H1 (cell line): ENCODE data around the gene AFF1. TPM values are rescaled to one million over a fixed set of nuclear protein-coding genes. Genes with fewer than 3 reads are reported as not detected.

Experiments
- BCL11A ChIP-seq, 2 experiments: IDR thresholded peaks; one replicate each; pipeline ENCODE4 v1.6.1; 2011; ENCODE audit warnings: low read depth in 2 of 2, low read length in 2 of 2, mild to moderate bottlenecking in 2 of 2
- CBX5 ChIP-seq: fragments of 300-800, 300-1000 bp; sonication (generic); IDR thresholded peaks from 2 replicates; pipeline ENCODE4 v1.7.1; 2016; ENCODE audit warnings: antibody characterized with exemption, low read length, low read depth
- CHD7 ChIP-seq: fragments of 300-600 bp; sonication (generic); IDR thresholded peaks from 2 replicates; pipeline ENCODE4 v1.7.1; 2012; ENCODE audit warnings: low read length, moderate library complexity, mild to moderate bottlenecking, inconsistent platforms; ENCODE audit not compliant: insufficient replicate concordance
- EP300 ChIP-seq, 2 experiments: IDR thresholded peaks; 1 replicate in 1 of 2; 2 replicates in 1 of 2; pipeline ENCODE4 v1.6.1; 2011 to 2012; ENCODE audit warnings: low read depth in 2 of 2, low read length in 2 of 2, mild to moderate bottlenecking in 2 of 2, borderline replicate concordance in 1 of 2, inconsistent platforms in 1 of 2, moderate library complexity in 1 of 2
- POLR2A ChIP-seq, 2 experiments: IDR thresholded peaks; 1 replicate in 1 of 2; 2 replicates in 1 of 2; pipeline ENCODE4 v1.6.1; 2011; ENCODE audit warnings: low read depth in 2 of 2, low read length in 2 of 2, mild to moderate bottlenecking in 2 of 2; ENCODE audit errors: control extremely low read depth in 1 of 2
- RNF2 ChIP-seq: fragments of 200-900, 300-1000 bp; sonication (generic); IDR thresholded peaks from 2 replicates; pipeline ENCODE4 v1.7.1; 2016; ENCODE audit warnings: borderline replicate concordance, low read depth, mild to moderate bottlenecking, antibody characterized with exemption, low read length; ENCODE audit not compliant: poor library complexity, severe bottlenecking; ENCODE audit errors: missing control alignments
- SUZ12 ChIP-seq: fragments of 200-600 bp; sonication (generic); IDR thresholded peaks from 2 replicates; pipeline ENCODE4 v1.6.1; 2012; ENCODE audit warnings: mild to moderate bottlenecking, inconsistent platforms, low read length, moderate library complexity, mixed read lengths
- TBP ChIP-seq: IDR thresholded peaks from 2 replicates; pipeline ENCODE4 v1.6.1; 2011; ENCODE audit warnings: low read depth, low read length, improper control_type of control experiment
- USF2 ChIP-seq: IDR thresholded peaks from 2 replicates; pipeline ENCODE4 v1.6.1; 2011; ENCODE audit warnings: low read length, improper control_type of control experiment
- polyA plus RNA-seq, 7 experiments: library from polyadenylated mRNA; depleted of rRNA in 3 of 7; stranded (reverse) in 5 of 7; unstranded in 2 of 7; fragments of >200 nt in 5 of 7; fragments of 200-250 nt in 2 of 7; gene quantifications; 1 replicate in 5 of 7; 2 replicates in 1 of 7; 4 replicates in 1 of 7; pipeline versions ENCODE4 v1.2.1 to v1.2.3, GENCODE V29; 2011 to 2013; ENCODE audit warnings: missing spikeins in 2 of 7, mixed read lengths in 2 of 7
- total RNA-seq: library from RNA; stranded (reverse); fragmentation: NEBNext Ultra II Directional; extraction: Animal tissue kit (Norgen Biotek cat#: 25700); gene quantifications from 2 replicates; pipeline ENCODE4 v1.2.1, GENCODE V29; 2021

Gene AFF1
- total and polyA plus RNA-seq, 2 of the 8 experiments (the other 6 are each of a cell fraction or from before 2014, with no cell fraction given): 14.8 to 85.5 TPM

- TF ChIP-seq CHD7: no peak
- TF ChIP-seq POLR2A (IDR thresholded peaks at IDR 0.05; ENCODE audit: control extremely low read depth in 1 of 2, low read depth in 2 of 2, low read length in 2 of 2): no peak
- TF ChIP-seq TBP: no peak
- no peak for TF ChIP-seq SUZ12
- TF ChIP-seq RNF2: no peak
- TF ChIP-seq EP300 (IDR thresholded peaks at IDR 0.05; ENCODE audit: borderline replicate concordance in 1 of 2, low read depth in 2 of 2, low read length in 2 of 2): no peak
- TF ChIP-seq CBX5: no peak
- no peak for TF ChIP-seq USF2
- no peak for TF ChIP-seq BCL11A (IDR thresholded peaks at IDR 0.05; ENCODE audit: low read depth in 2 of 2, low read length in 2 of 2)
These were observed 42.9 kb downstream of the AFF1 start (continued) for GRCh38 chr4:86977621-86978184.
